Measurements from ENCODE around the gene LEAP2. TPM values are rescaled to one million over a fixed set of nuclear protein-coding genes. Genes with fewer than 3 reads are reported as not detected.

Gene LEAP2
- total and polyA plus RNA-seq, 2 of the 4 experiments (the other 2 are of a cell fraction) = under 0.01 to 0.36 TPM

DNA sequence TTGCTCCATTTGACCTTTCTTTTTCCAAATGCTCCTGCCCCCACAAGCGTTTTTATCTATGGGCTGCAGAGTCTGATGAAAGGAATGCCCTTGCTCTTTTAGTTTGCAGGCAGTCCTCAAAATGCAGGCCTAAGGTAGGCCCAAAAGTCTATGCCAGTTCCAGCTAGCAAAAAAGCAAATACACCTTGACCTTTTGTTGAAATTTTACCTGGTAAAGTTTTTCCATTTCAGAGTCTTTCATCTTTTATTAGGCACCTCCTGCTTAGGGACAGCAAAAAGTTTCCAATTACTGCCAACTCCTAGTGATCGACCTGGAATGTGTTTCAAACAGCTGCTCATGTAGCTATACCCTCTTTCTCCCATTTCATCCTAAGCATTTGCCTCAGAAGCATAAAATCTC lies 2.7 kb upstream of the LEAP2 start:
- Histone ChIP-seq H3K4me1 (ENCODE audit: control insufficient read depth, insufficient read depth, low read length) (no peaks in the 10 kb centered on the region; the same call in 1 of the 2 replicates), H3K9me1 (ENCODE audit: insufficient read depth, low read length) (peaks cover 14% of the 10 kb centered on the region), H2BK5ac (ENCODE audit: low read depth, low read length, poor library complexity, severe bottlenecking) (no peak overlapping the region), H2AFZ (replicated peaks; ENCODE audit: low read length, poor library complexity) (no peak overlapping the region), H3K4ac (ENCODE audit: low read depth, low read length) (no peak overlapping the region), H3K27ac (ENCODE audit: insufficient read depth, low read length) (no peak overlapping the region), H3K23ac (ENCODE audit: low read depth, low read length) (no peak overlapping the region), H3K14ac (replicated peaks; ENCODE audit: low read depth, low read length) (no peak overlapping the region), H3K9me3 (ENCODE audit: control insufficient read depth, insufficient read depth, low read length) (no peaks in the 10 kb centered on the region), H3K79me1 (ENCODE audit: low read depth in 1 of 2, low read length in 2 of 2) (peaks cover 9 to 54% of the 10 kb centered on the region in 2 experiments), H2AK9ac (replicated peaks; ENCODE audit: low read depth, low read length, poor library complexity) (no peak overlapping the region), H3K36me3 (ENCODE audit: control insufficient read depth, insufficient read depth, low read length) (peaks cover 30% of the 10 kb centered on the region), H2BK120ac (ENCODE audit: low read depth, low read length) (no peak overlapping the region), H4K5ac (ENCODE audit: low read depth, low read length) (no peak overlapping the region), H2AK5ac (ENCODE audit: low read depth, low read length) (no peak overlapping the region), H3K9ac (ENCODE audit: low read depth, low read length) (no peak overlapping the region), H3K4me3 (ENCODE audit: insufficient read depth, low read depth, low read length) (no peak overlapping the region), H4K8ac (ENCODE audit: low read depth in 2 of 2, low read length in 2 of 2) (no peak overlapping the region), H2BK15ac (ENCODE audit: low read depth, low read length) (no peak overlapping the region), H3K27me3 (ENCODE audit: control insufficient read depth, insufficient read depth, low read length) (no peaks in the 10 kb centered on the region), H3K18ac (ENCODE audit: low read depth, low read length) (no peak overlapping the region), H2BK20ac (ENCODE audit: low read depth, low read length) (no peak overlapping the region), H3K56ac (ENCODE audit: extremely low read depth, insufficient read depth, low read length) (no peak overlapping the region), H4K91ac (ENCODE audit: insufficient read depth, low read depth, low read length) (no peak overlapping the region), H4K20me1 (ENCODE audit: insufficient read depth, low read length) (peaks cover 16% of the 10 kb centered on the region; the same call in 1 of the 2 replicates), H3K4me2 (ENCODE audit: low read depth, low read length) (no peak overlapping the region)
- no peak for ATAC-seq (ENCODE audit: low read depth)
- dilution Hi-C loops (cut with HindIII; ENCODE audit: low sequenced_read_pairs, unreplicated experiment) = no loop called here
- DNase-seq = no peak
- intact Hi-C loops (cut with micrococcal nuclease) = no loop called here
- WGBS, 2 experiments (ENCODE audit: extremely low coverage in 2 of 2, insufficient read length in 1 of 2) = 83% methylated on average over 2 of the region's 2 CpGs; no CpG with 5 or more reads in 1 of the 2 experiments
- BruUV-seq (replicated peaks) = no TSS peak
- ChIA-PET POLR2A (ENCODE audit: unreplicated experiment) (no interaction called here), CTCF (interaction anchor here (0.6 to 1.2 kb wide), 2 partner anchors 10 to 387 kb away, joined by 3 read pairs; no protein-coding TSS in a partner anchor)
- no peak for TF ChIP-seq MAZ (IDR thresholded peaks at IDR 0.05; ENCODE audit: borderline replicate concordance, low read depth, low read length)
- no peak for TF ChIP-seq NFE2L2 (IDR thresholded peaks at IDR 0.05; ENCODE audit: low read depth, low read length)
- TF ChIP-seq SMC3 (IDR thresholded peaks at IDR 0.05; ENCODE audit: low read depth, low read length) = no peak
- TF ChIP-seq FOS (IDR thresholded peaks at IDR 0.05; ENCODE audit: low read depth, low read length) = no peak
- TF ChIP-seq, protein P1, sequence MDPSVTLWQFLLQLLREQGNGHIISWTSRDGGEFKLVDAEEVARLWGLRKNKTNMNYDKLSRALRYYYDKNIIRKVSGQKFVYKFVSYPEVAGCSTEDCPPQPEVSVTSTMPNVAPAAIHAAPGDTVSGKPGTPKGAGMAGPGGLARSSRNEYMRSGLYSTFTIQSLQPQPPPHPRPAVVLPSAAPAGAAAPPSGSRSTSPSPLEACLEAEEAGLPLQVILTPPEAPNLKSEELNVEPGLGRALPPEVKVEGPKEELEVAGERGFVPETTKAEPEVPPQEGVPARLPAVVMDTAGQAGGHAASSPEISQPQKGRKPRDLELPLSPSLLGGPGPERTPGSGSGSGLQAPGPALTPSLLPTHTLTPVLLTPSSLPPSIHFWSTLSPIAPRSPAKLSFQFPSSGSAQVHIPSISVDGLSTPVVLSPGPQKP (IDR thresholded peaks at IDR 0.05; ENCODE audit: borderline replicate concordance, low read depth, low read length) = no peak
- TF ChIP-seq BHLHE40 (IDR thresholded peaks at IDR 0.05; ENCODE audit: low read depth, low read length) = no peak
- no peak for TF ChIP-seq POLR2A (IDR thresholded peaks at IDR 0.05; ENCODE audit: low read depth, low read length)
- no peak for TF ChIP-seq CEBPB (IDR thresholded peaks at IDR 0.05; ENCODE audit: low read depth, low read length)
- no peak for TF ChIP-seq MXI1 (IDR thresholded peaks at IDR 0.05; ENCODE audit: borderline replicate concordance, low read depth, low read length)
- TF ChIP-seq, protein P2, sequence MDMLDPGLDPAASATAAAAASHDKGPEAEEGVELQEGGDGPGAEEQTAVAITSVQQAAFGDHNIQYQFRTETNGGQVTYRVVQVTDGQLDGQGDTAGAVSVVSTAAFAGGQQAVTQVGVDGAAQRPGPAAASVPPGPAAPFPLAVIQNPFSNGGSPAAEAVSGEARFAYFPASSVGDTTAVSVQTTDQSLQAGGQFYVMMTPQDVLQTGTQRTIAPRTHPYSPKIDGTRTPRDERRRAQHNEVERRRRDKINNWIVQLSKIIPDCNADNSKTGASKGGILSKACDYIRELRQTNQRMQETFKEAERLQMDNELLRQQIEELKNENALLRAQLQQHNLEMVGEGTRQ (IDR thresholded peaks at IDR 0.05; ENCODE audit: low read depth, low read length) = no peak
- no peak for TF ChIP-seq CHD1 (IDR thresholded peaks at IDR 0.05; ENCODE audit: low read depth, low read length)
- no peak for TF ChIP-seq RAD21 (IDR thresholded peaks at IDR 0.05; ENCODE audit: low read length)
- TF ChIP-seq RCOR1 (IDR thresholded peaks at IDR 0.05; ENCODE audit: insufficient replicate concordance, low read length) = no peak
- in situ Hi-C loops (cut with MboI; ENCODE audit: low sequenced_read_pairs) = no loop called here
